HG03039 (cell line): ENCODE data around the gene TBL3.

Experiments
- ATAC-seq: cut with Tn5 transposase; IDR thresholded peaks from one replicate; pipeline ENCODE4 v1.9.1; 2021; ENCODE audit warnings: mild to moderate bottlenecking, moderate library complexity; ENCODE audit not compliant: unreplicated experiment

The TBL3 gene

GRCh38 chr16:1963806-1964505 is 7.9 kb upstream of the TBL3 start:
- no peak for ATAC-seq

DNA sequence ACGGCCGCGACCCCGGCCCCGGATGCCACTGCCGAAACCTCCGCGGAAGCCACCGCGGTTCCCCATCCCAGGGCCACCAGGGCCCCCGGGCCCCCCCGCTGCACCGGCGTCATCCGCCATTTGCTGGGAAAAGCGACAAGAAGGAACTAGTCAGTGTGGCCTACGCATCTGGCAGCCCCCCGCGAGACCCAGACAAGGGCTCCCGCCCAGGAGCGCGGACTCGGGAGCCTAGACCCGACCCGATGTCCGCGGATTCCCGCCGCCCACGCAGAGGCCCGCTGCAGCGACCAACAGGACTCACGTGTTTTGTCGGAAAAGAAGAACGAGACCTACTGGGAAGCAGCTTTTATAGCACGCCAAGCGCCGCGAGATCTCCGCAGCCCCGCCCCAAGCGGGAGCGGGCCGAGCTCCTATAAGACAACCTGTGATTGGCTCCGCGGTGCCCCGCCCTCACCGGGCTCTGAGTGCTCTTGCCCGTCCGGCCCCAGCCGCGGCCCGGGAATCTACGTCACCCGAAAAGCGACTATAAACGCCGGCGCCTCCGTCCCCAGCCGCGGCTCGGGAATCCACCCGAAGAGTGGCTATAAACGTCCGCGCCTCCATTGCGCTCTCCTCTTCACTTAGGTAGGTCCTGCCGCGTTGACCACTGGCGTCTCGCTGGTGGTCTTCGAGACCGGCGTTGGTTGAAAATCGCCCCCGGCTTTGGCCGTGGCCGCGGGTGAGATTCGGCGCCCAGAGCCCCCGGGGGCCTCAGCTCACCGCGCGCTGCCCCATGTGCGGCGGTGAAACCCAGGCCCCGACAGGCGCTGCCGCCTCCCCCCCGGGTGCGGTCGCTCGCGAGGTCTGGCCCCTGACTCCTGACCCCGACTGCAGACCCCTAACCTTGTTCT is 7.1 kb upstream of the TBL3 start, which contains the start of gene RPS2:
Gene RPS2 (minus strand): TSS at position 321 of the 890 bp plus-strand sequence. CDS start 201 bp downstream, at position 120.
- peak; percentile 78 for ATAC-seq

GRCh38 chr16:1965396-1966001 is 6.4 kb upstream of the TBL3 start:
- no peak for ATAC-seq

DNA sequence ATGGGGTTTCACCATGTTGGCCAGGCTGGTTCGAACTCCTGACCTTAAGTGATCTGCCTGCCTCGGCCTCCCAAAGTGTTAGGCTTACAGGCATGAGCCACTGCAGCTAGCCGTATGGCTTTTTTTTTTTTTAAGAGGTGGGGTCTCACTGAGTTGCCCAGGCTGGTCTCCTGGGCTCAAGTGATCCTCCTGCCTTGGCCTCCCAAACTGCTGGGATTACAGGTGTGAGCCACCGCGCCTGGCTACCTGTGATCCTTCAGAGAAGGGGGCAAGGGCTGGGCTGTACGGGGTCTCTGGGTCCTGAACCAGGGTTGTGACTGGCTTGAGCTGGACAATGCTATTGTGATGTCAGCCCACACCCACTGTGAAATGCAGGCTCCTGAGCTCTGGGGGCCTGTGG is 5.4 kb upstream of the TBL3 start, which contains the start of gene RNF151:
Gene RNF151 (plus strand): TSS at position 397 of the 400 bp plus-strand sequence. CDS start 26 bp downstream, outside the sequence.
- no peak for ATAC-seq

GRCh38 chr16:1968146-1968953 is 3.5 kb upstream of the TBL3 start:
- ATAC-seq: no peak

DNA sequence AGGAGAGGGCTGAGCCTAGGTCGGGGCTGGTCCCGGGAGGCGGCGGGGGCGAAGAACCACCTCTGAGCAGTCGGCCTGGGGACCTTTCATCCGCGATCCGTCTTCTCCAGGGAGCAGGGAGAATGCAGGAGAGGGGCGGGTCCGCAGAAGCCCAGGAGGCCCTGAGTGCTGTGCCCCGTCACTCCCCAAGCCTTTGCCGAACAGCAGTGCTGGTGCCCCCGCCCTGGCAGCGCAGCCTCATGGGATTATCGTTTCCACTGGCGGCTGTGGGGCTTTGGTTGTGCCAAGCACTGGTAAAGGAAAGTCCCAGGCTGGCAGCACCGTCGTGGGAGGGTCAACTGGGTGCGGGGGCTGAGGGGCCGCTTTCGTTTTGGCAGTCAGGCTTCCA is 631 bp downstream of the TBL3 start:
- ATAC-seq: no peak

DNA sequence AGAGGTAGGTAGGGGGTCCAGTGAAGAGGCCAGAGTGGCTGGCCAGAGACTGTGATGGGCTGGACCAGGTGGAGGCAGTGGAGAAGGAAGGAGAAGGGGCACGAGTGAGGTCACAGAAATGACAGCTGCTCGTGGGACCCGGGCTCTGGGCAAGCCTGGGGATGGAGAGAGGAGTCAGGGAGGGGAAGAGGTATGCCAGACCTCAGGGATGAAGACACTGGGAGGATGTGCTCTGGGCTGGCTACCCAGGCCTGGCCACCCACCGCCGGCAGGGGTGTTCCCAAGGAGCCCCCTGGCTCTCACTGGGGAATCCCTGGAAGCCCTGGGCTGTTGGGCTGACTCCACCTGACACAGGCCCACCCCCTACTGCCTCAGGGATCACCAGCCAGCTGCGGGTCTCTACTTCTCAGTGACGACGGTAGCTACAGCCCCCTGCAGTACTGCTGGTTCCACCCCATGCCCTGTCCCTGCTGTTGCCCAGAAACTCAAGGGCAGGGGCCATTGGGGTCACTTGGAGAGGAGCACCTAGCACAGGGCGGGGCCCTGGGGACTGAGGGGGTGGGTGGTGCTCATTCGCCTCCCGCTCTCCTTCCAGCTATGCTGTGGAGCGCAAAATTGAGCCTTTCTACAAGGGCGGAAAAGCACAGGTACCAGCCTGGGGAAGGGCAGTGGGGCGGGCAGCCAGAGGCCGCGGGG is 1.8 kb downstream of the TBL3 start:
- no peak for ATAC-seq

GRCh38 chr16:1974157-1975070 is 2.6 kb downstream of the TBL3 start:
- no peak for ATAC-seq

DNA sequence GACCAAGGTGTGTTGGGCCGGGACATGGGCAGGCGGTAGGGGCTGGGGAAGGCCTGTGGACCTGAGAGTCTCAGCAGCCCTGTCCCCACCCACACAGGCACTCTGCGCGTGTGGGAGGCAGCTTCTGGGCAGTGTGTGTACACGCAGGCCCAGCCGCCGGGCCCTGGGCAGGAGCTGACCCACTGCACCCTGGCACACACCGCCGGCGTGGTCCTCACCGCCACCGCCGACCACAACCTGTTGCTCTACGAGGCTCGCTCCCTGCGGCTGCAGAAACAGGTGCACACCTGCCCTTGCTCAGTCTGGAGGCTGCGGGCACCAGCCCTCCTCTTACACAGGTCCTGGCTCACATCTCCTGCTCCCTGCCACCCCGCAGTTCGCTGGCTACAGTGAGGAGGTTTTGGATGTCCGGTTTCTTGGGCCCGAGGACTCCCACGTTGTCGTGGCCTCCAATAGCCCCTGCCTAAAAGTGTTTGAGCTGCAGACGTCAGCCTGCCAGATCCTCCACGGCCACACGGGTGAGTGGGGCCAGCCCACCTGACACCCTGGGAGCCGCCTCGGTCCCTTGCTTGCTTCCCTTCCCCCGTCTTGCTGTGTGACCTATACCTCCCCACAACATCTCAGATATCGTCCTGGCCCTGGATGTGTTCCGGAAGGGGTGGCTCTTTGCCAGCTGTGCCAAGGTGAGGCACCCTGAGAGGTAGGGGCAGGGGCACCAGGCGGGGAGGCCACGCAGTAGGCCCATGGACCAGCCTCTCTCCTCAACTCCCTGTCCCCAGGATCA is 3.8 kb downstream of the TBL3 start:
- no peak for ATAC-seq

DNA sequence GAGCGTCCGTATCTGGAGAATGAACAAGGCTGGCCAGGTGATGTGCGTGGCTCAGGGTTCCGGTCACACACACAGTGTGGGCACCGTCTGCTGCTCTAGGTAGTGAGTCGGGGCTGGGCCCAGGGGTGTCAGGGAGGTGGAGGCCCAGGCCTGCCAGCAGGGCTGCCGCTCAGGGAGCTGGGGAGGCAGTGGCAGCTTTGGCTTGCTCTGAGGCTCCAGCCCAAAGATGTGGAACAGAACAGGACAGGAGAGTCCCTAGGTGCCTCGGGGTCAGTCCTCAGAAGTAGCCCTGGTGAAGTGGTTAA is 4.3 kb downstream of the TBL3 start:
- ATAC-seq: no peak

GRCh38 chr16:1976951-1977874 is 5.4 kb downstream of the TBL3 start:
- no peak for ATAC-seq

DNA sequence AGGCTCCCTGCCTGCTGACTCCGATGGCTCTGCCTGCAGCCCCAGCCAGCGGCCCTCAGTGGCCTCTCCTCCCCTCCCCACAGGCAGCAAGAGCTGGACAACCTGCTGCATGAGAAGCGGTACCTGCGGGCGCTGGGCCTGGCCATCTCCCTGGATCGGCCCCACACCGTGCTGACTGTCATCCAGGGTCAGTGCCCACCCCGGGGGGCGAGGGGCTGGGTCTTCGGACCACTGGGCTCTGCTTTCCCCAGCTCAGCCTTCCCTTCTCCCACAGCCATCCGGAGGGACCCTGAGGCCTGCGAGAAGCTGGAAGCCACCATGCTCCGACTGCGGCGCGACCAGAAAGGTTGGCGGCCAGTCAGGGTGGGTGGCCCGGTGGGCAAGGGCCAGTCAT is 6.0 kb downstream of the TBL3 start:
- ATAC-seq: no peak

GRCh38 chr16:1978476-1979120 is 6.7 kb downstream of the TBL3 start:
- no peak for ATAC-seq

DNA sequence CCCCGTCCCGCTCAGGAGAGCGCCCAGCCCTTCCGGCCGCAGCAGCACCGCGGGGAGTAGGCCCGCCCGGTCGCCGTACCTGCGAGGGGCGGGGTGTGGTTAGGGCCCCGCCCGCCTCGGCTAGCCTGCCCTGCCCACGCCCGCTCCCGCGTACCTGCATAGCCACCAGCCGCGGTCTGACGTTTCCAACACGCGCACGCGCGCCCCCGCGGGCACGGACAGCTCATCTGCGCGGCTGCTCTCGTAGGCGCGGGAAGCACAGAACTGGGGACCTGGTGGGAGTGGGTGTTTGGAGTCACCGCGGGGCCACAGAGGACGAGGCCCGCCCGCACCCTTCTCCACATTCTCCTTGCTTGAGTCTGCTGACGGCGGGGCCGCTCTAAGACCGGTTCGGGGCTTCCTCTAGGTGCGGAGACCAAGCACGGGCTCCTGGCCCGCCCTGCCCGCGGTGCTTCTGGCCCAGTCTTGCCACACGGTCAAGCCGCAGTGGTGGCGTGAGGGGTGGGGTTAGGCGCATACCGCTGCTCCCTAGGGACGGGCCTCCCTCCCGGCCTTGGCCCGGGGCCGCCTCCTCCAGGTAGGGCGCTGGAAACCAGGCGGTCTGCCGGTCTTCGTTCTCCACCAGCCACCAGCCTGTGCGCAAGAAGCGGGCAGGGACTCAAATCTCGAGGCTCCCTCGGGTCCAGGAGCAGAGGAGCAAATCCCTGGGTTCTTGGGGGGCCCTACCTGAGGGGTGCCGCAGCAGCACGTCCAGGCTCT is 7.6 kb downstream of the TBL3 start:
- no peak for ATAC-seq

DNA sequence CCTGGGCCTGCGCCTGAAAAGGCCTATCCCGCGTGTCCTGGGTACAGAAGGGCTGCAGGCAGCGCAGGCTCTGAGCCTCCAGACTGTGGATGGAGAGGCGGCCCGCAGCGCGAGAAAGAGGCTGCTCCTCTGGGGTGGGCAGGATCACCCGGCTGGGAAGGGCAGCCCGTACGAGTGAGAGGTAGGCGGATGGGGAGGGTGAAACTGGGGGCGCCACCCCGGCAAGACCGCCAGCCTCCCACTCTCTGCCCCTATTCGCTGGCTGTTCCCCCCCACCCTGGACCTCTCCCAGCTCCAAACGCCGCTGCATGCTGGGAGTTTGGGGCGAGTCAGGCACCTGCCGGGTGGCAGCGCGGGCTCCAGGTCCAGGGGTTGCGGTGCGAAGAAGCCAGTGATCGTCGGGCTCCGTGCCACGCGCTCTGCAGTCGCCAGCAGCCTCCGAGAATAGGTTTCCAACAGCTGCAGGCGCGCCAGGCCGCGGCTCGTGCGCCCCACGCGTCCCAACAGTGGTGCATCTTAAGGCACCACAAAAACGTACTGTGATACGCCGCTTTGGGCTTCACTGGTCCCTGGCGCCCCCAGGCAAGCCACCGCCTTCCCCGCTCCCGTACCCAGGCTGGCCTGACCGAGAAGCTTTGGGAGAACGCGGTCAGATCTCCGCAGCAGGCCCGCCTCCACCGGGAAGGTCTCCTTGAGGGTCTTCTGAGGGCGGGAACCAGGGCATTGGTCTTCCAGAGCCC is 8.3 kb downstream of the TBL3 start:
- ATAC-seq: no peak

GRCh38 chr16:1980770-1981087 is 8.9 kb downstream of the TBL3 start:
- no peak for ATAC-seq
